Measurements from ENCODE around the gene P3R3URF. TPM values are rescaled to one million over a fixed set of nuclear protein-coding genes. Genes with fewer than 3 reads are reported as not detected.
A peak's percentile ranks its signal among the peaks of the same experiment; 100 is the strongest.

Gene P3R3URF
- total and polyA plus RNA-seq, 9 of the 15 experiments (the other 6 are each of a cell fraction or from before 2014, with no cell fraction given): not detected

- peak; percentile 95 for TF ChIP-seq ZKSCAN1 (IDR thresholded peaks at IDR 0.05; ENCODE audit: low read depth, low read length)
- TF ChIP-seq ZNF77 (CRISPR knock-in tag; IDR thresholded peaks at IDR 0.05): no peak
- TF ChIP-seq ZNF507 (tag; conservative IDR thresholded peaks at IDR 0.05): no peak
- TF ChIP-seq, protein P1, sequence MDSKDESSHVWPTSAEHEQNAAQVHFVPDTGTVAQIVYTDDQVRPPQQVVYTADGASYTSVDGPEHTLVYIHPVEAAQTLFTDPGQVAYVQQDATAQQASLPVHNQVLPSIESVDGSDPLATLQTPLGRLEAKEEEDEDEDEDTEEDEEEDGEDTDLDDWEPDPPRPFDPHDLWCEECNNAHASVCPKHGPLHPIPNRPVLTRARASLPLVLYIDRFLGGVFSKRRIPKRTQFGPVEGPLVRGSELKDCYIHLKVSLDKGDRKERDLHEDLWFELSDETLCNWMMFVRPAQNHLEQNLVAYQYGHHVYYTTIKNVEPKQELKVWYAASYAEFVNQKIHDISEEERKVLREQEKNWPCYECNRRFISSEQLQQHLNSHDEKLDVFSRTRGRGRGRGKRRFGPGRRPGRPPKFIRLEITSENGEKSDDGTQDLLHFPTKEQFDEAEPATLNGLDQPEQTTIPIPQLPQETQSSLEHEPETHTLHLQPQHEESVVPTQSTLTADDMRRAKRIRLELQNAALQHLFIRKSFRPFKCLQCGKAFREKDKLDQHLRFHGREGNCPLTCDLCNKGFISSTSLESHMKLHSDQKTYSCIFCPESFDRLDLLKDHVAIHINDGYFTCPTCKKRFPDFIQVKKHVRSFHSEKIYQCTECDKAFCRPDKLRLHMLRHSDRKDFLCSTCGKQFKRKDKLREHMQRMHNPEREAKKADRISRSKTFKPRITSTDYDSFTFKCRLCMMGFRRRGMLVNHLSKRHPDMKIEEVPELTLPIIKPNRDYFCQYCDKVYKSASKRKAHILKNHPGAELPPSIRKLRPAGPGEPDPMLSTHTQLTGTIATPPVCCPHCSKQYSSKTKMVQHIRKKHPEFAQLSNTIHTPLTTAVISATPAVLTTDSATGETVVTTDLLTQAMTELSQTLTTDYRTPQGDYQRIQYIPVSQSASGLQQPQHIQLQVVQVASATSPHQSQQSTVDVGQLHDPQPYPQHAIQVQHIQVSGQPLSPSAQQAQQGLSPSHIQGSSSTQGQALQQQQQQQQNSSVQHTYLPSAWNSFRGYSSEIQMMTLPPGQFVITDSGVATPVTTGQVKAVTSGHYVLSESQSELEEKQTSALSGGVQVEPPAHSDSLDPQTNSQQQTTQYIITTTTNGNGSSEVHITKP (IDR thresholded peaks at IDR 0.05; ENCODE audit: partially characterized antibody): peak; percentile 78
- TF ChIP-seq ZBTB2 (IDR thresholded peaks at IDR 0.05): peak; percentile 87; the same call in 1 of the 2 replicates
- peak; percentile 99 for TF ChIP-seq TEAD4 (IDR thresholded peaks at IDR 0.05; ENCODE audit: low read length)
- TF ChIP-seq TEAD4 (CRISPR knock-in tag; IDR thresholded peaks at IDR 0.05; ENCODE audit: borderline replicate concordance): no peak
- TF ChIP-seq MAFG (tag; conservative IDR thresholded peaks at IDR 0.05): peak; percentile 95
- TF ChIP-seq ID3 (CRISPR knock-in tag; IDR thresholded peaks at IDR 0.05): no peak
- no peak; the same call in 1 of the 2 replicates for TF ChIP-seq ID3 (tag; IDR thresholded peaks at IDR 0.05)
- 0 out of 2 replicates have a peak, but pooled peaks have one; percentile 4 for TF ChIP-seq SMC3 (conservative IDR thresholded peaks at IDR 0.05; ENCODE audit: insufficient read depth, low read depth, low read length)
- TF ChIP-seq POLR2H (tag; IDR thresholded peaks at IDR 0.05; ENCODE audit: low read depth): peak; percentile 87
- no peak for TF ChIP-seq MCM3 (IDR thresholded peaks at IDR 0.05)
- peak; percentile 64; the same call in 1 of the 2 replicates for TF ChIP-seq GABPB1 (CRISPR knock-in tag; IDR thresholded peaks at IDR 0.05)
- TF ChIP-seq, protein P2, sequence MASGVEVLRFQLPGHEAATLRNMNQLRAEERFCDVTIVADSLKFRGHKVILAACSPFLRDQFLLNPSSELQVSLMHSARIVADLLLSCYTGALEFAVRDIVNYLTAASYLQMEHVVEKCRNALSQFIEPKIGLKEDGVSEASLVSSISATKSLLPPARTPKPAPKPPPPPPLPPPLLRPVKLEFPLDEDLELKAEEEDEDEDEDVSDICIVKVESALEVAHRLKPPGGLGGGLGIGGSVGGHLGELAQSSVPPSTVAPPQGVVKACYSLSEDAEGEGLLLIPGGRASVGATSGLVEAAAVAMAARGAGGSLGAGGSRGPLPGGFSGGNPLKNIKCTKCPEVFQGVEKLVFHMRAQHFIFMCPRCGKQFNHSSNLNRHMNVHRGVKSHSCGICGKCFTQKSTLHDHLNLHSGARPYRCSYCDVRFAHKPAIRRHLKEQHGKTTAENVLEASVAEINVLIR (CRISPR knock-in tag; IDR thresholded peaks at IDR 0.05): no peak
- no peak for TF ChIP-seq XRCC5 (IDR thresholded peaks at IDR 0.05; ENCODE audit: low read depth, low read length)
- TF ChIP-seq PHF8 (IDR thresholded peaks at IDR 0.05; ENCODE audit: borderline replicate concordance, low read length): no peak
- peak; percentile 94; the same call in 1 of the 2 replicates for TF ChIP-seq ZNF644 (tag; IDR thresholded peaks at IDR 0.05; ENCODE audit: low read depth)
- TF ChIP-seq ZFPM2 (CRISPR knock-in tag; IDR thresholded peaks at IDR 0.05): no peak
- peak; percentile 83 for TF ChIP-seq MBD2 (IDR thresholded peaks at IDR 0.05; ENCODE audit: borderline replicate concordance, low read depth)
- TF ChIP-seq BCOR (IDR thresholded peaks at IDR 0.05): peak; percentile 96
Measured at GRCh38 chr1:46158312-46159281, 17.7 kb downstream of the P3R3URF start (continued).
